ENCODE results near the gene CCDC191.

DNA sequence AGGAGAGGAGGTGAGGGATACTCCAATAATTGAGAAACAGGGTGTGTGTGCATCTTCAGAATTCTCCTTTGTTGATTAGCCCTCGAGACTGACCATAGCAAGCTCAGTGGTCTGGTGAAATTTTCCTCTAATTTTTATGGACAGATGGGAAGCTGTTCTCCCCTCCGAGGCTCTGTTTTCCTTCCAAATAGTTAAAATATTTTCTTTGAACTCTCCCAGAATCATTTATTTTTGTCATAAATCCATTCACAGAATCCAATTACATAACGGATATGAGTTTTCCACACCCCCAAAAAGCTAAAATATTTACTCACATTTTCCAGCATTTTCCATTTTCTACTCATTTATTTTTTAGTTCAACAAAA lies 36.7 kb upstream of the CCDC191 start:
- TF ChIP-seq CTCF (IDR thresholded peaks at IDR 0.05) (no peak), POLR2A (IDR thresholded peaks at IDR 0.05) (no peak)
